HepG2 (cell line): ENCODE data around the gene PPP1CB. TPM values are rescaled to one million over a fixed set of nuclear protein-coding genes. Genes with fewer than 3 reads are reported as not detected.

ENCODE experiments used
- KMT2A ChIP-seq: sonication (generic); formaldehyde crosslinking; IDR thresholded peaks from 2 replicates; pipeline ENCODE4 v1.4.0; 2020; ENCODE audit warnings: missing genetic modification reagents
- MED8 ChIP-seq: sonication (generic); formaldehyde crosslinking; IDR thresholded peaks from 2 replicates; pipeline ENCODE4 v1.8.1; 2023; ENCODE audit warnings: mild to moderate bottlenecking, missing genetic modification reagents; ENCODE audit not compliant: insufficient replicate concordance
- PAWR ChIP-seq: sonication (generic); formaldehyde crosslinking; IDR thresholded peaks from 2 replicates; pipeline ENCODE4 v1.4.0; 2020; ENCODE audit warnings: missing genetic modification reagents, mild to moderate bottlenecking, borderline replicate concordance
- SOX13 ChIP-seq, 3 experiments: fragments of 450-650 bp in 1 of 3; sonication (generic) in 1 of 3; formaldehyde crosslinking in 1 of 3; IDR thresholded peaks in 2 of 3; conservative IDR thresholded peaks in 1 of 3; 2 replicates each; pipeline versions ENCODE4 v1.5.0 to v1.6.1; 2016 to 2020; ENCODE audit warnings: antibody characterized with exemption in 1 of 3, mild to moderate bottlenecking in 1 of 3, missing compliant biosample characterization in 1 of 3, missing genetic modification reagents in 1 of 3, moderate library complexity in 1 of 3
- ZBTB42 ChIP-seq: sonication (generic); formaldehyde crosslinking; IDR thresholded peaks from 2 replicates; pipeline ENCODE4 v1.5.0; 2020; ENCODE audit warnings: mild to moderate bottlenecking, missing genetic modification reagents
- ZNF317 ChIP-seq: sonication (generic); formaldehyde crosslinking; IDR thresholded peaks from 2 replicates; pipeline ENCODE4 v1.5.0; 2020; ENCODE audit warnings: mild to moderate bottlenecking, missing genetic modification reagents
- ZNF326 ChIP-seq: sonication (generic); formaldehyde crosslinking; IDR thresholded peaks from 2 replicates; pipeline ENCODE4 v1.4.0; 2020; ENCODE audit warnings: missing genetic modification reagents, borderline replicate concordance
- ZNF343 ChIP-seq: sonication (generic); formaldehyde crosslinking; IDR thresholded peaks from 2 replicates; pipeline ENCODE4 v1.4.0; 2020; ENCODE audit warnings: mild to moderate bottlenecking, missing genetic modification reagents
- ZNF367 ChIP-seq: sonication (generic); formaldehyde crosslinking; IDR thresholded peaks from 2 replicates; pipeline ENCODE4 v1.4.0; 2020; ENCODE audit warnings: missing genetic modification reagents, borderline replicate concordance
- ZNF563 ChIP-seq: sonication (generic); formaldehyde crosslinking; IDR thresholded peaks from 2 replicates; pipeline ENCODE4 v1.8.0; 2022; ENCODE audit warnings: mild to moderate bottlenecking, moderate library complexity, missing genetic modification reagents
- ZNF572 ChIP-seq: sonication (generic); formaldehyde crosslinking; IDR thresholded peaks from 2 replicates; pipeline ENCODE4 v1.5.1; 2020; ENCODE audit warnings: mild to moderate bottlenecking, missing genetic modification reagents
- ZNF790 ChIP-seq: sonication (generic); formaldehyde crosslinking; IDR thresholded peaks from 2 replicates; pipeline ENCODE4 v1.8.0; 2022; ENCODE audit warnings: missing genetic modification reagents, mild to moderate bottlenecking, borderline replicate concordance
- ZNF792 ChIP-seq: IDR thresholded peaks from 2 replicates; pipeline ENCODE4 v1.6.1; 2016
- polyA plus RNA-seq, 8 experiments: library from polyadenylated mRNA; depleted of rRNA in 3 of 8; stranded (reverse) in 7 of 8; unstranded in 1 of 8; fragments of >200 nt; fragmentation: Illumina TruSeq in 4 of 8; extraction: Trizol in 4 of 8; gene quantifications; 2 replicates each; pipeline versions ENCODE4 v1.2.1 to v1.2.3, GENCODE V29; 2011 to 2016; ENCODE audit warnings: low read depth in 4 of 8, missing spikeins in 1 of 8, mixed read lengths in 1 of 8; ENCODE audit not compliant: insufficient read depth in 1 of 8
- total RNA-seq, 5 experiments: library from RNA; depleted of rRNA; stranded (reverse); fragments of >200 nt; fragmentation: Illumina TruSeq; extraction: Trizol; gene quantifications; 2 replicates each; pipeline ENCODE4 v1.2.3, GENCODE V29; 2016; ENCODE audit warnings: low read depth in 1 of 5
- TF ChIP-seq, protein P1 (sequence below): sonication (generic); formaldehyde crosslinking; IDR thresholded peaks from 2 replicates; pipeline ENCODE4 v1.5.0; 2020; ENCODE audit warnings: missing genetic modification reagents, mild to moderate bottlenecking, borderline replicate concordance
- TF ChIP-seq, protein P2 (sequence below): sonication (generic); formaldehyde crosslinking; IDR thresholded peaks from 2 replicates; pipeline ENCODE4 v1.4.0; 2020; ENCODE audit warnings: missing genetic modification reagents
- TF ChIP-seq, protein P3 (sequence below), 2 experiments: fragments of 450-650 bp in 1 of 2; sonication (generic) in 1 of 2; formaldehyde crosslinking in 1 of 2; IDR thresholded peaks; 2 replicates each; pipeline versions ENCODE4 v1.6.1 to v1.8.0; 2016 to 2022; ENCODE audit warnings: antibody characterized with exemption in 1 of 2, mild to moderate bottlenecking in 1 of 2, missing genetic modification reagents in 1 of 2

Gene PPP1CB
- total and polyA plus RNA-seq, 2 of the 13 experiments (the other 11 are each of a cell fraction or from before 2014, with no cell fraction given), result 46.9 to 109 TPM

DNA sequence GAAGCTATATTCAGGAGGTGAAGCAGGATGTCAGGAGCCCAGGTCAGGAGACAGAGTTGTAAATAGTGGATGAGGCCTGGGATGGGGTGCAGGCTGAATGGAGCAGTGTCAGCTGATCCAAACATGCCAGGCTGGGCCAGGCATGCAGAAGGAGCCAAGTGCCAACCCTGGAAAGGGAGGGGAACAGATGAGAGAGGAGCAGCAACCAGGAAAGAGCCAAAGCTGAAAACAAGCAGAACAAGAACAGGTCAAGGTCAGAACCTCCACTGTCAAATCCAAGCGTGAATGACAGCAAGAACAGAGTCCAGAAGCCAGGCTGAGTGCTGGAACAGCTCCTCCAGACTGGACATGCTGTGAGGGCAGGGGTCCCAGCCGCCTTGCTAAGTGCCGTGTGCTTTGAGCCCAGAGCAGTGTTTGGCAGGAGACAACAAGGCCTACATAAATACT lies 49.2 kb upstream of the PPP1CB start (continued):
- no peak for TF ChIP-seq KMT2A (CRISPR knock-in tag)
- TF ChIP-seq PAWR (CRISPR knock-in tag), result no peak
- no peak for TF ChIP-seq ZNF790 (CRISPR knock-in tag)
- TF ChIP-seq, protein P1, sequence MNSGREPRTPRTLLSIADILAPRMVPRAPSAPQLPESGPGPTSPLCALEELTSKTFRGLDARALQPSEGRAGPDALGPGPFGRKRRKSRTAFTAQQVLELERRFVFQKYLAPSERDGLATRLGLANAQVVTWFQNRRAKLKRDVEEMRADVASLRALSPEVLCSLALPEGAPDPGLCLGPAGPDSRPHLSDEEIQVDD (CRISPR knock-in tag), result no peak
- TF ChIP-seq, protein P2, sequence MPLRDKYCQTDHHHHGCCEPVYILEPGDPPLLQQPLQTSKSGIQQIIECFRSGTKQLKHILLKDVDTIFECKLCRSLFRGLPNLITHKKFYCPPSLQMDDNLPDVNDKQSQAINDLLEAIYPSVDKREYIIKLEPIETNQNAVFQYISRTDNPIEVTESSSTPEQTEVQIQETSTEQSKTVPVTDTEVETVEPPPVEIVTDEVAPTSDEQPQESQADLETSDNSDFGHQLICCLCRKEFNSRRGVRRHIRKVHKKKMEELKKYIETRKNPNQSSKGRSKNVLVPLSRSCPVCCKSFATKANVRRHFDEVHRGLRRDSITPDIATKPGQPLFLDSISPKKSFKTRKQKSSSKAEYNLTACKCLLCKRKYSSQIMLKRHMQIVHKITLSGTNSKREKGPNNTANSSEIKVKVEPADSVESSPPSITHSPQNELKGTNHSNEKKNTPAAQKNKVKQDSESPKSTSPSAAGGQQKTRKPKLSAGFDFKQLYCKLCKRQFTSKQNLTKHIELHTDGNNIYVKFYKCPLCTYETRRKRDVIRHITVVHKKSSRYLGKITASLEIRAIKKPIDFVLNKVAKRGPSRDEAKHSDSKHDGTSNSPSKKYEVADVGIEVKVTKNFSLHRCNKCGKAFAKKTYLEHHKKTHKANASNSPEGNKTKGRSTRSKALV (CRISPR knock-in tag), result no peak
- no peak for TF ChIP-seq SOX13 (IDR thresholded peaks at IDR 0.05)
- TF ChIP-seq SOX13 (CRISPR knock-in tag; conservative IDR thresholded peaks at IDR 0.05 in 1 of 2, IDR thresholded peaks at IDR 0.05 in 1 of 2), result peak in 1 of 2 experiments; percentile 51; a peak in 1 of 4 replicates
- TF ChIP-seq ZNF572, result no peak
- TF ChIP-seq ZNF326 (CRISPR knock-in tag), result no peak
- TF ChIP-seq MED8 (CRISPR knock-in tag), result no peak
- TF ChIP-seq ZNF367 (CRISPR knock-in tag), result no peak
- TF ChIP-seq, protein P3, sequence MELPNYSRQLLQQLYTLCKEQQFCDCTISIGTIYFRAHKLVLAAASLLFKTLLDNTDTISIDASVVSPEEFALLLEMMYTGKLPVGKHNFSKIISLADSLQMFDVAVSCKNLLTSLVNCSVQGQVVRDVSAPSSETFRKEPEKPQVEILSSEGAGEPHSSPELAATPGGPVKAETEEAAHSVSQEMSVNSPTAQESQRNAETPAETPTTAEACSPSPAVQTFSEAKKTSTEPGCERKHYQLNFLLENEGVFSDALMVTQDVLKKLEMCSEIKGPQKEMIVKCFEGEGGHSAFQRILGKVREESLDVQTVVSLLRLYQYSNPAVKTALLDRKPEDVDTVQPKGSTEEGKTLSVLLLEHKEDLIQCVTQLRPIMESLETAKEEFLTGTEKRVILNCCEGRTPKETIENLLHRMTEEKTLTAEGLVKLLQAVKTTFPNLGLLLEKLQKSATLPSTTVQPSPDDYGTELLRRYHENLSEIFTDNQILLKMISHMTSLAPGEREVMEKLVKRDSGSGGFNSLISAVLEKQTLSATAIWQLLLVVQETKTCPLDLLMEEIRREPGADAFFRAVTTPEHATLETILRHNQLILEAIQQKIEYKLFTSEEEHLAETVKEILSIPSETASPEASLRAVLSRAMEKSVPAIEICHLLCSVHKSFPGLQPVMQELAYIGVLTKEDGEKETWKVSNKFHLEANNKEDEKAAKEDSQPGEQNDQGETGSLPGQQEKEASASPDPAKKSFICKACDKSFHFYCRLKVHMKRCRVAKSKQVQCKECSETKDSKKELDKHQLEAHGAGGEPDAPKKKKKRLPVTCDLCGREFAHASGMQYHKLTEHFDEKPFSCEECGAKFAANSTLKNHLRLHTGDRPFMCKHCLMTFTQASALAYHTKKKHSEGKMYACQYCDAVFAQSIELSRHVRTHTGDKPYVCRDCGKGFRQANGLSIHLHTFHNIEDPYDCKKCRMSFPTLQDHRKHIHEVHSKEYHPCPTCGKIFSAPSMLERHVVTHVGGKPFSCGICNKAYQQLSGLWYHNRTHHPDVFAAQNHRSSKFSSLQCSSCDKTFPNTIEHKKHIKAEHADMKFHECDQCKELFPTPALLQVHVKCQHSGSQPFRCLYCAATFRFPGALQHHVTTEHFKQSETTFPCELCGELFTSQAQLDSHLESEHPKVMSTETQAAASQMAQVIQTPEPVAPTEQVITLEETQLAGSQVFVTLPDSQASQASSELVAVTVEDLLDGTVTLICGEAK (IDR thresholded peaks at IDR 0.05), result no peak
- TF ChIP-seq, protein P3 (CRISPR knock-in tag; IDR thresholded peaks at IDR 0.05), result no peak
- TF ChIP-seq ZNF563 (CRISPR knock-in tag), result no peak
- TF ChIP-seq ZNF792 (CRISPR knock-in tag), result no peak
- TF ChIP-seq ZNF317 (CRISPR knock-in tag), result no peak
- TF ChIP-seq ZBTB42, result no peak
- TF ChIP-seq ZNF343 (CRISPR knock-in tag), result no peak
